Measurements from ENCODE around the gene FSIP1. TPM values are rescaled to one million over a fixed set of nuclear protein-coding genes. Genes with fewer than 3 reads are reported as not detected.

The FSIP1 gene
- total RNA-seq, 4 donors from 2014 or later = 0.38 to 0.91 (median 0.57) TPM; not detected in 1

- no peaks in the 10 kb centered on the region for H3K27me3 ChIP-seq
- H3K4me1 ChIP-seq = peaks cover 12 to 34% (median 17%) of the 10 kb centered on the region in 3 donors
- H3K9me3 ChIP-seq = no peaks in the 10 kb centered on the region
- H3K36me3 ChIP-seq = no peaks in the 10 kb centered on the region
- H3K27ac ChIP-seq = no peak overlapping the region
- TF ChIP-seq CTCF (IDR thresholded peaks at IDR 0.05) (no peak), POLR2A (IDR thresholded peaks at IDR 0.05) (no peak)
- WGBS, 2 donors = 74 to 81% methylated on average over 1 of the region's 1 CpG
- intact Hi-C loops (cut with DNase I) = no loop called here
- no peak for DNase-seq
- no peak overlapping the region for H3K4me3 ChIP-seq
Measured at GRCh38 chr15:39621976-39622375, 160.7 kb downstream of the FSIP1 start.

DNA sequence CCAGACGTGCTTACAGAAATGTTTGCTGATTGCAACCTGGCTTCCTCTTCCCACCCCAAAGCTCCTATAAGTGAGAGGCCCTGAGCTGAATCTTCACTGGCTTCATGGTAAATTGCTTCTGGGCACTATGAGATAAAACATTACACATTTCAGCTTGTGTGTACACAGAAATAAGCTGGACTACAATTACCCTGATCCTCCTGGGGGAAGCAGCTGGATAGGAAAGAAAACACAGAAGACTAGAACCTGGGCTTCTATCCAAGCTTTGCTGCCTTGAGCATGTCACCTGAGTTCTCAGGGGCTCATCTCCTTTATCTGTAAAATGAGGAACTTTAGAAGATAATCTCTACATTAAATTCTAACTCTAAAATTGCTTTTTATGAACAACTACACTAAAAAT is 161.4 kb downstream of the FSIP1 start:
- no peak for DNase-seq
- 71 to 77% methylated on average over 1 of the region's 1 CpG for WGBS, 2 donors
- Histone ChIP-seq H3K36me3 (no peaks in the 10 kb centered on the region), H3K4me3 (no peak overlapping the region), H3K27ac (no peak overlapping the region), H3K9me3 (no peaks in the 10 kb centered on the region), H3K4me1 (peaks cover 12 to 33% (median 17%) of the 10 kb centered on the region in 3 donors), H3K27me3 (no peaks in the 10 kb centered on the region)
- TF ChIP-seq CTCF (IDR thresholded peaks at IDR 0.05) = no peak
- TF ChIP-seq POLR2A (IDR thresholded peaks at IDR 0.05) = no peak
- intact Hi-C loops (cut with DNase I) = no loop called here

DNA sequence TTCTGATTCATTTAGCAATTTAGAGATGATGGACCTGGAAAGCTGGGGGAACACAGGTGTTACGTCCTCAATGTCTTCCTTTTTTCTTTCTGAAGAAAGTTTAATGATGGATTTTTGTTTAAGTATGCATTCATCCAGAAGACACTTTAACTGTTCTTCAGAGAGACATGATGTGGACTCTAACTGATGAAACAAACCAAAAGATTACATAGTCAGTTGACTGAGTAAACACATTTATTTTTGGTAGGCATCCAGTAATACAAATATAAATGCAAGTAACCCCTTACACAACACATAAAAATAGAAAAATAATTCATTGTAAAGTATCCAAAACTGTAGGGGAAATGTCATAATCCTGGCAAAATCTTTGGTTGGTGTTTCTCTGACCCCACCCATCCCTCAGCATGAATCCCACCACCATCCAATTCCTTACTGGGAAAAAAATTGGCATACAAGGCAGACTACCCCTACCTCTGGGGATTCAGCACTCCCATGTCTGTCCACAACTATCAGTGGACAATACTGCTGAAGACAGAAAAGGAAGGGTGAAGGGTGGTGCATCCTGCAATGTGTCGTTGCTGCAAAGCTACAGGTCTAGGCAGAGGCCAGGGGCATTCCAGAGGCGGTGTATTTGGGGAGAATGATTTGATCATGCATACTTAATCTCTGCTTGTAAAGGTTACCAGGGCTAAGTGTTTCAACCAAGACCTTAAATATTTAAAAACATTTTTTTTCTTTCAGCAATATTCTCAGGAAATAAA is 164.4 kb downstream of the FSIP1 start:
- TF ChIP-seq CTCF (IDR thresholded peaks at IDR 0.05) (no peak), POLR2A (IDR thresholded peaks at IDR 0.05) (no peak)
- Histone ChIP-seq H3K36me3 (no peaks in the 10 kb centered on the region), H3K27me3 (no peaks in the 10 kb centered on the region), H3K4me3 (no peak overlapping the region), H3K4me1 (peaks cover 0 to 7% (median 0%) of the 10 kb centered on the region in 3 donors), H3K9me3 (peaks cover 0 to 6% (median 0%) of the 10 kb centered on the region in 3 donors), H3K27ac (no peak overlapping the region)
- DNase-seq = no peak
- intact Hi-C loops (cut with DNase I) = no loop called here
- WGBS, 2 donors = 41 to 59% methylated on average over 3 of the region's 3 CpGs

- Histone ChIP-seq H3K9me3 (peaks cover 0 to 8% (median 0%) of the 10 kb centered on the region in 3 donors), H3K27ac (no peak overlapping the region), H3K4me1 (peaks cover 0 to 7% (median 0%) of the 10 kb centered on the region in 3 donors), H3K4me3 (no peak overlapping the region), H3K27me3 (no peaks in the 10 kb centered on the region), H3K36me3 (no peaks in the 10 kb centered on the region)
- intact Hi-C loops (cut with DNase I) = no loop called here
- TF ChIP-seq POLR2A (IDR thresholded peaks at IDR 0.05) = no peak
- no peak for TF ChIP-seq CTCF (IDR thresholded peaks at IDR 0.05)
- WGBS, 2 donors = 49 to 67% methylated on average over 6 of the region's 6 CpGs
- DNase-seq = no peak
Measured at GRCh38 chr15:39616731-39617455, 165.7 kb downstream of the FSIP1 start.

DNA sequence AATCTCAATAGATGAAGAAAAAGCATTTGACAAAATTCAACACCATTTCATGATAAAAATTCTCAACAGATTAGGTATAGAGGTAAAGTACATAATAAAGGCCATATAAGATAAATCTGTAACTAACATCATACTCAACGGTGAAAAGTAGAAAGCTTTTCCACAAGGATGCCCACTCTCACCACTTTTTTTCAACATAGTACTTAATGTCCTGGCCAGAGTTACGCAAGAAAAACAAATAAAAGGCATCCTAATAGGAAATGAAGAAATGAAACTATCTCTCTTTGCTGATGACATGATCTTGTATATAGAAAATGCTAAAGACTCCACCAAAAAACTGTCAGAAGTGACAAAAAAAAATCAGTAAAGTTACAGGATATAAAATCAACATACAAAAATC is 168.8 kb downstream of the FSIP1 start:
- Histone ChIP-seq H3K4me3 (no peak overlapping the region), H3K4me1 (peaks cover 0 to 12% (median 0%) of the 10 kb centered on the region in 3 donors), H3K27me3 (no peaks in the 10 kb centered on the region), H3K27ac (no peak overlapping the region), H3K9me3 (peaks cover 0 to 30% (median 11%) of the 10 kb centered on the region in 3 donors), H3K36me3 (no peaks in the 10 kb centered on the region)
- WGBS, 2 donors = 75 to 91% methylated on average over 2 of the region's 2 CpGs
- TF ChIP-seq POLR2A (IDR thresholded peaks at IDR 0.05) = no peak
- TF ChIP-seq CTCF (IDR thresholded peaks at IDR 0.05) = no peak
- intact Hi-C loops (cut with DNase I) = no loop called here
- no peak for DNase-seq
